ENCODE data around the gene ITM2A. TPM values are rescaled to one million over a fixed set of nuclear protein-coding genes. Genes with fewer than 3 reads are reported as not detected.

The ITM2A gene
- total RNA-seq, 1 experiment from 2014 or later = not detected

GRCh38 chrX:79336869-79337815, 30.0 kb downstream of the ITM2A start:
- TF ChIP-seq CTCF (IDR thresholded peaks at IDR 0.05; ENCODE audit: insufficient read depth in 1 of 2, low read depth in 1 of 2, low read length in 1 of 2, severe bottlenecking in 1 of 2, unreplicated experiment in 1 of 2) = no peak
- ChIA-PET CTCF (no interaction called here), POLR2A (no interaction called here)
- Mint-ChIP-seq H3K4me3 (ENCODE audit: unreplicated experiment) (no peak overlapping the region), H3K9me3 (ENCODE audit: unreplicated experiment) (no peaks in the 10 kb centered on the region), H3K27ac (ENCODE audit: unreplicated experiment) (no peak overlapping the region), H3K4me1 (ENCODE audit: low read depth, unreplicated experiment) (no peaks in the 10 kb centered on the region), H3K36me3 (ENCODE audit: insufficient read depth, unreplicated experiment) (no peaks in the 10 kb centered on the region), H3K27me3 (ENCODE audit: insufficient read depth, unreplicated experiment) (no peaks in the 10 kb centered on the region)
- BruUV-seq (replicated peaks) = no TSS peak
- Histone ChIP-seq H3K36me3 (ENCODE audit: control insufficient read depth, insufficient read depth, low read length) (no peaks in the 10 kb centered on the region), H3K9me3 (no peaks in the 10 kb centered on the region), H3K4me3 (ENCODE audit: low read depth, low read length) (no peak overlapping the region), H3K4me1 (no peaks in the 10 kb centered on the region), H3K27me3 (replicated peaks; ENCODE audit: control insufficient read depth, insufficient read depth, low read length) (no peaks in the 10 kb centered on the region)
- DNase-seq = no peak
- intact Hi-C loops (cut with micrococcal nuclease; ENCODE audit: unreplicated experiment) = no loop called here

GRCh38 chrX:79330022-79330421, 37.1 kb downstream of the ITM2A start:
- POLR2A ChIA-PET = no interaction called here
- Mint-ChIP-seq H3K4me1 (ENCODE audit: low read depth, unreplicated experiment) (no peaks in the 10 kb centered on the region), H3K9me3 (ENCODE audit: unreplicated experiment) (no peaks in the 10 kb centered on the region), H3K4me3 (ENCODE audit: unreplicated experiment) (no peak overlapping the region), H3K27me3 (ENCODE audit: insufficient read depth, unreplicated experiment) (peaks cover 2% of the 10 kb centered on the region), H3K27ac (ENCODE audit: unreplicated experiment) (no peak overlapping the region), H3K36me3 (ENCODE audit: insufficient read depth, unreplicated experiment) (no peaks in the 10 kb centered on the region)
- CTCF ChIA-PET = interaction anchor here (0.5 kb wide), 1 partner anchor 248 kb away, joined by 4 read pairs; no protein-coding TSS in a partner anchor
- intact Hi-C loops (cut with micrococcal nuclease; ENCODE audit: unreplicated experiment) = no loop called here
- Histone ChIP-seq H3K9me3 (no peaks in the 10 kb centered on the region), H3K36me3 (ENCODE audit: control insufficient read depth, insufficient read depth, low read length) (no peaks in the 10 kb centered on the region), H3K4me3 (ENCODE audit: low read depth, low read length) (no peak overlapping the region), H3K4me1 (no peaks in the 10 kb centered on the region), H3K27me3 (replicated peaks; ENCODE audit: control insufficient read depth, insufficient read depth, low read length) (no peaks in the 10 kb centered on the region)
- DNase-seq = no peak
- no TSS peak for BruUV-seq (replicated peaks)
- no peak for TF ChIP-seq CTCF (IDR thresholded peaks at IDR 0.05; ENCODE audit: insufficient read depth in 1 of 2, low read depth in 1 of 2, low read length in 1 of 2, severe bottlenecking in 1 of 2, unreplicated experiment in 1 of 2)

- no TSS peak for BruUV-seq (replicated peaks)
- DNase-seq = no peak
- H3K36me3 Mint-ChIP-seq (ENCODE audit: insufficient read depth, unreplicated experiment) = no peaks in the 10 kb centered on the region
- Histone ChIP-seq H3K36me3 (ENCODE audit: control insufficient read depth, insufficient read depth, low read length) (no peaks in the 10 kb centered on the region), H3K9me3 (no peaks in the 10 kb centered on the region), H3K4me1 (no peaks in the 10 kb centered on the region), H3K27me3 (replicated peaks; ENCODE audit: control insufficient read depth, insufficient read depth, low read length) (no peaks in the 10 kb centered on the region), H3K4me3 (ENCODE audit: low read depth, low read length) (no peak overlapping the region)
- intact Hi-C loops (cut with micrococcal nuclease; ENCODE audit: unreplicated experiment) = no loop called here
- no peak for TF ChIP-seq CTCF (IDR thresholded peaks at IDR 0.05; ENCODE audit: insufficient read depth in 1 of 2, low read depth in 1 of 2, low read length in 1 of 2, severe bottlenecking in 1 of 2, unreplicated experiment in 1 of 2)
- no peaks in the 10 kb centered on the region for H3K4me1 Mint-ChIP-seq (ENCODE audit: low read depth, unreplicated experiment)
- no peak overlapping the region for H3K27ac Mint-ChIP-seq (ENCODE audit: unreplicated experiment)
- no peaks in the 10 kb centered on the region for H3K9me3 Mint-ChIP-seq (ENCODE audit: unreplicated experiment)
- H3K4me3 Mint-ChIP-seq (ENCODE audit: unreplicated experiment) = no peak overlapping the region
- ChIA-PET CTCF (no interaction called here), POLR2A (no interaction called here)
- no peaks in the 10 kb centered on the region for H3K27me3 Mint-ChIP-seq (ENCODE audit: insufficient read depth, unreplicated experiment)
Measured at GRCh38 chrX:79325263-79325958, 41.7 kb downstream of the ITM2A start.

Other genes with a start within 250 kb of the ITM2A start
- gene GPR174, start 222.6 kb downstream of the ITM2A start, total RNA-seq (2022) = not detected in 2 replicates

Measured in Caco-2 (cell line).